ENCODE data around the gene GP2.

DNA sequence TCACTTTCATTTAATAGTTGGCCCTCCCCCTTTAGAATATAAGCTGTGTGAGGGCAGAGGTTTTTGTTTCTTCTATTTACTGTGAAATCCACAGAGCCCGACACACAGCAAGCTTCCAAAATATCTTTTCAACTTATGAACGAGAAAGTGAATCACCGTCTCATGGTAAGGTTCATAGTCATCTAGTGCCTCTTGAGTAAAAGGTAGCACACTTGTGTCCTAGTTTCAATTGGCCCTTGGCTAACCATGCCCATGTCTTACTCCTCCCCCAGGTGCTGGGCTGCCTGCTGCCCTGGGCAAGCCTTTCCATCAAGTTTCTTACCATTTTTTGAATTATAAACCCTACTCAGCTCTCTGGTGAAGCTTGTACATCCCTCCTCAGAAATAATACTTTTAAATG is 12.4 kb upstream of the GP2 start:
- TF ChIP-seq POLR2A (IDR thresholded peaks at IDR 0.05): no peak
- TF ChIP-seq, protein P1, sequence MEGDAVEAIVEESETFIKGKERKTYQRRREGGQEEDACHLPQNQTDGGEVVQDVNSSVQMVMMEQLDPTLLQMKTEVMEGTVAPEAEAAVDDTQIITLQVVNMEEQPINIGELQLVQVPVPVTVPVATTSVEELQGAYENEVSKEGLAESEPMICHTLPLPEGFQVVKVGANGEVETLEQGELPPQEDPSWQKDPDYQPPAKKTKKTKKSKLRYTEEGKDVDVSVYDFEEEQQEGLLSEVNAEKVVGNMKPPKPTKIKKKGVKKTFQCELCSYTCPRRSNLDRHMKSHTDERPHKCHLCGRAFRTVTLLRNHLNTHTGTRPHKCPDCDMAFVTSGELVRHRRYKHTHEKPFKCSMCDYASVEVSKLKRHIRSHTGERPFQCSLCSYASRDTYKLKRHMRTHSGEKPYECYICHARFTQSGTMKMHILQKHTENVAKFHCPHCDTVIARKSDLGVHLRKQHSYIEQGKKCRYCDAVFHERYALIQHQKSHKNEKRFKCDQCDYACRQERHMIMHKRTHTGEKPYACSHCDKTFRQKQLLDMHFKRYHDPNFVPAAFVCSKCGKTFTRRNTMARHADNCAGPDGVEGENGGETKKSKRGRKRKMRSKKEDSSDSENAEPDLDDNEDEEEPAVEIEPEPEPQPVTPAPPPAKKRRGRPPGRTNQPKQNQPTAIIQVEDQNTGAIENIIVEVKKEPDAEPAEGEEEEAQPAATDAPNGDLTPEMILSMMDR (IDR thresholded peaks at IDR 0.05): no peak
